ENCODE data around the gene ATG4C. TPM values are rescaled to one million over a fixed set of nuclear protein-coding genes. Genes with fewer than 3 reads are reported as not detected.

The ATG4C gene
- total and polyA plus RNA-seq, 2 donors: 11.5 to 13.1 TPM

DNA sequence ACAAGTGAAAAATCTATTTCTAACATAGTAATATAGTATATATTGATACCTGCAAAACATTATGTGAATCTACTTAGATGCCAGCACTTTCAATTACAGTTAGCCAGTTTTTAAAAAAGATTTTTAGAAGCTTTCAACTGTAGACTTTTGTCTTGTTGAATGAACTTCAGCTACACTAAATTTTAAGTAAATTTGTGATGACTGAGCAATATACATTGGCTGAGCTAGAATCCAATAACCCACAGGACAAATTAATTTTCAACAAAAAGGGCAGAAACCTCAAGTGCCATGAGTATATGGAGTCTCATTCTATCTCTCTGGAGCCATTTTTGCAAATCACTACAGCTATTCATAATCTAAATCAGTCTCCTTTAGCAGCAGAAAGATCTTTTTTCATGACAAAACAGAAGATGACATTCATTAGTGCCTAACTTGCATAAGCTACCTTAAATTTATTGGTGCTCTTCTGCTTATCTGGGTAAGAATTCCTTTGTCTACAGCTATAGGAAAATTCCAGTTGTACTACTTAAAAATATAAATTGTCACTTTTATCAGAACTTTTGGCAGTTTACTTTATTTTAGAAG is 100.3 kb downstream of the ATG4C start:
- Histone ChIP-seq H3K27me3 (ENCODE audit: control insufficient read depth in 2 of 2, insufficient read depth in 1 of 2, low read length in 1 of 2) (no peaks in the 10 kb centered on the region), H3K4me3 (ENCODE audit: low read length in 2 of 2) (no peak overlapping the region), H3K4me1 (ENCODE audit: control insufficient read depth in 2 of 2, insufficient read depth in 2 of 2, low read length in 2 of 2) (no peaks in the 10 kb centered on the region), H3K36me3 (ENCODE audit: control insufficient read depth in 2 of 2, insufficient read depth in 2 of 2, low read length in 1 of 2) (no peaks in the 10 kb centered on the region), H3K9me3 (ENCODE audit: control insufficient read depth in 2 of 2, insufficient read depth in 1 of 2, low read length in 1 of 2) (no peaks in the 10 kb centered on the region), H3K27ac (ENCODE audit: low read depth in 1 of 2, low read length in 1 of 2) (no peak overlapping the region)
- no peak for DNase-seq (ENCODE audit: low read depth in 6 of 9, low spot score in 9 of 9)

DNA sequence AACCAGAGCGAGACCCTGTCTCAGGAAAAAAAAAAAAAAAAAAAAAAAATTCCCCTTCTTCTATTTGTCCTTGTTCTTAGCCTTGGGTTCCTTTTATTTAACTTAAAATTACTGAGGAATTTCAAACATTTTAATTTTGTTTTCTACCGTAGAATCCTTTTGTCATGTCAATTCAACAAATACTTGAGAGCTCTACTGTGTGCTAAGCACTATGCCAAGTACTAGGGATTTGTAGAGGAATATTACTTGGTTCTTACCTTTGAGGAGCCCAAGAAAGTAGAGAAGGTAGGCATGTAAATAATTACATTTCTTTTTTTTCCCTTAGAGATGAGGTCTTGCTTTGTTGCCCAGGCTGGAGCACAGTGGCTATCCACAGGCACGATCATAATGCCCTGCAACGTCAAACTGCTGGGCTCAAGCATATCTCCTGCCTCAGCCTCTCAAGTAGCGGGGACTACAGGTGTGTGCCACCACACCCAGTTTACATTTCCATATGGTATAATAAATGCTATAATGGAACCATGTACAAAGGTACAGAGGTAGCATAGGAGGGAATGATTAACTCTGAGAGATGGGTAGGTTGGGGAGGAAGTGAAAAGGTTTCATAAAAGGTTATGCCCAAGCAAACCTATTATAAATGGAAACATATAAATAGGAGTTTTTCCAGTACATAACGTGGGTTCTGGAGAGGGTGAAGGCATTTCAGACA is 104.0 kb downstream of the ATG4C start:
- H3K27me3 ChIP-seq (ENCODE audit: control insufficient read depth in 2 of 2, insufficient read depth in 1 of 2, low read length in 1 of 2): no peaks in the 10 kb centered on the region
- DNase-seq (ENCODE audit: low read depth in 6 of 9, low spot score in 9 of 9): no peak
- H3K9me3 ChIP-seq (ENCODE audit: control insufficient read depth in 2 of 2, insufficient read depth in 1 of 2, low read length in 1 of 2): no peaks in the 10 kb centered on the region
- H3K4me1 ChIP-seq (ENCODE audit: control insufficient read depth in 2 of 2, insufficient read depth in 2 of 2, low read length in 2 of 2): no peaks in the 10 kb centered on the region
- WGBS: 92% methylated on average over 6 of the region's 6 CpGs
- H3K27ac ChIP-seq (ENCODE audit: low read depth in 1 of 2, low read length in 1 of 2): no peak overlapping the region
- no peak overlapping the region for H3K4me3 ChIP-seq (ENCODE audit: low read length in 2 of 2)
- no peaks in the 10 kb centered on the region for H3K36me3 ChIP-seq (ENCODE audit: control insufficient read depth in 2 of 2, insufficient read depth in 2 of 2, low read length in 1 of 2)

DNA sequence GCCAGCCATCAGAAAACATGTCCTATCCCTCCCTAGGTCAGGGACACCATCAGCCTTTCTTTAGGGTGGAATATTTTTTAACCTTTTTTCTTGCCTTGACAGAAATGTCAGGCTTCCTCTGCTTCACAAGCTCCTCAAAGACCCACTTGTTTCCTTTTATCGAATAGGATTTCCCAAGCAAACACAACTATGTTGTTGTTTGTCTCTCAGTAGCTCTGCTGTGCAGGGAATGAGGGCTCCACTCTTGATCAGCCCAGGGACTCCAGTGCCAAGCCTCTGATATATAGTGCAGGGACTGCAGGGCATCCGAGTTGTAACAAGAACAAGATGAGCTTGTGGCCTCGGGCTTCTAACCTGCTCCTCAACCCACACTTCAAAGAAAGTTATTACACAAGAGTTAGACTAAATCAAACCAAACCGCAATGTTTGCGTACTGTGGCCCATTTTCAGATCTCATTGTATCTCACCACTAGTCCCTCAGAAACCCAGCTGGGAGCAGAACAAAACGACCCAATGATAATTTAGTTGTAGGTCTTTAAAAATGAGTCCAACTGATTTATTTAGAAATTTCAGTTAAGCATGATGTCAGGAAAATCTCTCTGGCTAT is 108.1 kb downstream of the ATG4C start:
- H3K9me3 ChIP-seq (ENCODE audit: control insufficient read depth in 2 of 2, insufficient read depth in 1 of 2, low read length in 1 of 2): no peaks in the 10 kb centered on the region
- WGBS: 94% methylated on average over 6 of the region's 6 CpGs
- H3K36me3 ChIP-seq (ENCODE audit: control insufficient read depth in 2 of 2, insufficient read depth in 2 of 2, low read length in 1 of 2): no peaks in the 10 kb centered on the region
- no peak overlapping the region for H3K27ac ChIP-seq (ENCODE audit: low read depth in 1 of 2, low read length in 1 of 2)
- H3K4me1 ChIP-seq (ENCODE audit: control insufficient read depth in 2 of 2, insufficient read depth in 2 of 2, low read length in 2 of 2): no peaks in the 10 kb centered on the region
- no peak overlapping the region for H3K4me3 ChIP-seq (ENCODE audit: low read length in 2 of 2)
- DNase-seq (ENCODE audit: low read depth in 6 of 9, low spot score in 9 of 9): no peak
- no peaks in the 10 kb centered on the region for H3K27me3 ChIP-seq (ENCODE audit: control insufficient read depth in 2 of 2, insufficient read depth in 1 of 2, low read length in 1 of 2)

DNA sequence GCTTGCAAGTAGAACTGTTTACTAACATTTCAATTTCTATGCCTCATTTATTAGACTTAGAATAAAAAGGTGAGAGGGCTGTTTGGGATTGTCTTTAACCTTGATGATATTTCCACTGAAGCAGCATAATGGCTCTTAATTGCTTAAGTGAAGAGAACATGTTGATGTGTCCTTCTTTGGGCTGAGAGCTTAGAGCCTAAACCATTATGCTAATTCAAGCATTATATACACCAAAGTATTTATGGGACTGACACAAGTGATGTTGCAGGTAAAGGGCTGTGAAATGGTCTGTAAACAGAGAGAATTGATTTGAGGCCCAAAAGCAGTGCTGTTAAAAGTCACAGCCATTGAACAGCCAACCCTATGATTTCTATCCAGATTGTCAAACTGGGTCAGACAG is 113.9 kb downstream of the ATG4C start:
- DNase-seq (ENCODE audit: low read depth in 6 of 9, low spot score in 9 of 9): no peak

DNA sequence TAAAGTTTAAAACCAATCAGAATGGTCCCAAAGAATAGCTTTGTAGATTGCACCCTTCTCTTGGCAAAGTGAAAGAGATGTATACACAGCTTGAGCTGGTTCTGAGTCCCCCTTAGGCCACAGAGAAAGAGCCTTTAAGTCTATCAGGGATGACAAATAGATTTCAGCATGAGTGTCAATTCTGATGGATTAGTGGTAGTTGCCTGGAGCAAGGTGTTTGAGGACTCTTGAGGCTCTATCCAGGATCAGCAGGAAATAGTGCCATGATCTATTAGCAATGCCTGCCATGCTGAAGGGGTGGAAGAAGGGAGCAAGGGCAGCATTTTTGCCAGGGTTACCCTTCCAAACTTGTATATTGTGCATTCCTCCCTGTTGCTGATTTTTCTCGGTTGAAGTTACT is 116.6 kb downstream of the ATG4C start:
- no peaks in the 10 kb centered on the region for H3K9me3 ChIP-seq (ENCODE audit: control insufficient read depth in 2 of 2, insufficient read depth in 1 of 2, low read length in 1 of 2)
- 100% methylated on average over 1 of the region's 1 CpG for WGBS
- H3K27me3 ChIP-seq (ENCODE audit: control insufficient read depth in 2 of 2, insufficient read depth in 1 of 2, low read length in 1 of 2): no peaks in the 10 kb centered on the region
- no peaks in the 10 kb centered on the region for H3K4me1 ChIP-seq (ENCODE audit: control insufficient read depth in 2 of 2, insufficient read depth in 2 of 2, low read length in 2 of 2)
- H3K27ac ChIP-seq (ENCODE audit: low read depth in 1 of 2, low read length in 1 of 2): no peak overlapping the region
- H3K36me3 ChIP-seq (ENCODE audit: control insufficient read depth in 2 of 2, insufficient read depth in 2 of 2, low read length in 1 of 2): no peaks in the 10 kb centered on the region
- DNase-seq (ENCODE audit: low read depth in 6 of 9, low spot score in 9 of 9): no peak
- H3K4me3 ChIP-seq (ENCODE audit: low read length in 2 of 2): no peak overlapping the region

More for the DNA sequence above, 113.9 kb downstream of the ATG4C start:
- H3K27me3 ChIP-seq (ENCODE audit: control insufficient read depth in 2 of 2, insufficient read depth in 1 of 2, low read length in 1 of 2): no peaks in the 10 kb centered on the region
- no peak overlapping the region for H3K27ac ChIP-seq (ENCODE audit: low read depth in 1 of 2, low read length in 1 of 2)
- no peak overlapping the region for H3K4me3 ChIP-seq (ENCODE audit: low read length in 2 of 2)
- H3K9me3 ChIP-seq (ENCODE audit: control insufficient read depth in 2 of 2, insufficient read depth in 1 of 2, low read length in 1 of 2): no peaks in the 10 kb centered on the region
- H3K36me3 ChIP-seq (ENCODE audit: control insufficient read depth in 2 of 2, insufficient read depth in 2 of 2, low read length in 1 of 2): no peaks in the 10 kb centered on the region
- no peaks in the 10 kb centered on the region for H3K4me1 ChIP-seq (ENCODE audit: control insufficient read depth in 2 of 2, insufficient read depth in 2 of 2, low read length in 2 of 2)

DNA sequence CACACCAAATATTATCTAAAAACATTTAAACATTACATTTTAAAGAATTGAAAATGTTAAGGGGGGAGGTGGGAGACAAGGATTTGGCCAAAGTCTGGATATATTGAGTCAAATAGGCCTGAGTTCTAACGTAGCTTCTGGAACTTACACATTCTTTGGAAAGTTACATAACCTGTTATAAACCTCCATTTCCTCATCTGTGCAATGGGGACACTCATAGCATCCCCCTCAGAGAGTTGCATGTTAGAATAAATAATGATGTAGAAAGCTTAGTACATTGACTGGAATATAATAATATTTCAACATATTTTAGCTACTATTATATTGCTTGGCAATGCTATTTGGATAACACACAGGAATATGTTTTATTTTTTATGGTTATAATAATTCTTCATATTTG is 117.7 kb downstream of the ATG4C start:
- WGBS: 93% methylated on average over 1 of the region's 1 CpG

DNA sequence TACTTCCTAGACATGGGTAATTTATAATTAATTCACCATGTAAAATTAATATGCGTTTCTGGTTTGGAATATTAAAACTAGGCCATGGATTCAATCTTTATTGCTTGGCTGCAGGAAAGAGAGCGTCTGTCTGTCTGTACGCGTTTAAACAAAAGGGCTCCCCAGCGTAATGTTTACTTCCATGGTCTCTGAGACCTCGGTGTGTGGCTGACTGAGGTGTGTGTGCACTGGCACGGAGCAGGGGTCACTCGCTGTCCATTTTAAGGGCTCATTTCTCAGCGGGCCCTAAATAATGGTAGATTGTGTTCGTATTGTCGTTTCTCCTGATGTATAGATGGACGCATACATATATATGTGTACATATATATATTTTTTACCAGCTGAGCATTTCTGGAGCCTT is 119.6 kb downstream of the ATG4C start:
- no peak for DNase-seq (ENCODE audit: low read depth in 6 of 9, low spot score in 9 of 9)
- 90% methylated on average over 12 of the region's 12 CpGs for WGBS
- no peaks in the 10 kb centered on the region for H3K9me3 ChIP-seq (ENCODE audit: control insufficient read depth in 2 of 2, insufficient read depth in 1 of 2, low read length in 1 of 2)
- no peaks in the 10 kb centered on the region for H3K4me1 ChIP-seq (ENCODE audit: control insufficient read depth in 2 of 2, insufficient read depth in 2 of 2, low read length in 2 of 2)
- no peak overlapping the region for H3K27ac ChIP-seq (ENCODE audit: low read depth in 1 of 2, low read length in 1 of 2)
- H3K36me3 ChIP-seq (ENCODE audit: control insufficient read depth in 2 of 2, insufficient read depth in 2 of 2, low read length in 1 of 2): no peaks in the 10 kb centered on the region
- H3K27me3 ChIP-seq (ENCODE audit: control insufficient read depth in 2 of 2, insufficient read depth in 1 of 2, low read length in 1 of 2): no peaks in the 10 kb centered on the region
- no peak overlapping the region for H3K4me3 ChIP-seq (ENCODE audit: low read length in 2 of 2)

More for the DNA sequence above, 117.7 kb downstream of the ATG4C start:
- no peaks in the 10 kb centered on the region for H3K36me3 ChIP-seq (ENCODE audit: control insufficient read depth in 2 of 2, insufficient read depth in 2 of 2, low read length in 1 of 2)
- no peak for DNase-seq (ENCODE audit: low read depth in 6 of 9, low spot score in 9 of 9)
- H3K4me1 ChIP-seq (ENCODE audit: control insufficient read depth in 2 of 2, insufficient read depth in 2 of 2, low read length in 2 of 2): no peaks in the 10 kb centered on the region
- H3K27me3 ChIP-seq (ENCODE audit: control insufficient read depth in 2 of 2, insufficient read depth in 1 of 2, low read length in 1 of 2): no peaks in the 10 kb centered on the region
- no peak overlapping the region for H3K4me3 ChIP-seq (ENCODE audit: low read length in 2 of 2)
- no peak overlapping the region for H3K27ac ChIP-seq (ENCODE audit: low read depth in 1 of 2, low read length in 1 of 2)
- H3K9me3 ChIP-seq (ENCODE audit: control insufficient read depth in 2 of 2, insufficient read depth in 1 of 2, low read length in 1 of 2): no peaks in the 10 kb centered on the region

DNA sequence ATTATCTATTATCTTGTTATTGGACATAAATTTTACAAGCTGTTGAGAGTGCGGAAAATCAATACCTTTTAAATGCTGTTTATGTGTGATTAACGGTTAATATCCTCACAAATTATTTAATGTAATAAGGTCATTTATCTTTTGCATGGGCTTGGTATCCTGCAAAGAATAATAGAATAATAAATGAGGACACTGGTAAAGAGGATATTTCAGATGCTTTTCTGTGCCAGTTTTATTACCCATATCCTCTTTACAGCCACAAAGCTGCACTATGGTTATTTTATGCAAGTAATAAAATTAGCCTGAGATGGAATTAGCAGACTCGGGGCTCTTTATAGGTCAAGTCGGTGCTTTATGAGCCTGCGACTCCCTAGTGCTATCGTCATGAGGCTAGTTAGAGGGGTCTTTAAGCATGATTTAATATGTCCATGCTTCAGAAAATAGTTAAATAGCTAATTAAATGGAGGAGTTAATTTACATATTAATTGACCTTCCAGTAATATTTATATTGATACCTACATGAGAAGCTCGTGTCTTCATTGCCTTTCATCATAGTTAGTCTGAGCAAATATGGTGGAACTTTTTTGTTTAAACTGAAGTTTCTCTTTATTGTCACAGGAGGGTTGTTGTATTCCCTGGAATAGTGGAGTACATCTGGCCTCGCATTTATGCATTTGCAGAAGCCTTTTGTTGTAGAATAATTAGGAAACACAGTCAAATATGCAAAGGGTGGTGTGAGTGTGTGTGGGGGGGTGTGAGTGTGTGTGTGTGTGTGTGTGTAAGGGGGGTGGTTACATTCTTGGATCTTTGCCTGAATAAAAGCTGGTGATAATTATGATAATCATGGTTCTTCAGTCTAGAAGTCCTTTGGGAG is 120.3 kb downstream of the ATG4C start:
- no peak for DNase-seq (ENCODE audit: low read depth in 6 of 9, low spot score in 9 of 9)
- H3K4me1 ChIP-seq (ENCODE audit: control insufficient read depth in 2 of 2, insufficient read depth in 2 of 2, low read length in 2 of 2): no peaks in the 10 kb centered on the region
- WGBS: 96% methylated on average over 8 of the region's 8 CpGs
- no peaks in the 10 kb centered on the region for H3K9me3 ChIP-seq (ENCODE audit: control insufficient read depth in 2 of 2, insufficient read depth in 1 of 2, low read length in 1 of 2)
- H3K27me3 ChIP-seq (ENCODE audit: control insufficient read depth in 2 of 2, insufficient read depth in 1 of 2, low read length in 1 of 2): no peaks in the 10 kb centered on the region
- H3K27ac ChIP-seq (ENCODE audit: low read depth in 1 of 2, low read length in 1 of 2): no peak overlapping the region
- no peaks in the 10 kb centered on the region for H3K36me3 ChIP-seq (ENCODE audit: control insufficient read depth in 2 of 2, insufficient read depth in 2 of 2, low read length in 1 of 2)
- H3K4me3 ChIP-seq (ENCODE audit: low read length in 2 of 2): no peak overlapping the region

DNA sequence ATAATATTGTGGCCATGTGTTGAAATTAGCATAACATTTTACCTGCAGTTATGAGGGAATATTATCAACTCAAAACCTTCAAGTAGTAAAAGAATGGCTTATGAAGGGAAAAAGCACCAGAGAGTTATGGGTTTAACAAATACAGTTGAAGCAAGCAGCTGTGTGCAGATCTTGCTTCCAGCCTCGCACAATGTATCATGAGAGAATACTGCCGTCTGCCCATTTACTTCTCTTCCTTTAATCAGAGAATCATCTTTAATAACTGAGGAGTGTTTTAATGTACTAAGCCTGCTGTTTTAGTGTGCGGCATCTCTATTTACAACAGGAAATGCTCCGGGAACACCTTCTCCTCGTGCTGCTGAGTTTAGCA is 120.9 kb downstream of the ATG4C start:
- WGBS: 89% methylated on average over 5 of the region's 5 CpGs
- H3K36me3 ChIP-seq (ENCODE audit: control insufficient read depth in 2 of 2, insufficient read depth in 2 of 2, low read length in 1 of 2): no peaks in the 10 kb centered on the region
- no peaks in the 10 kb centered on the region for H3K27me3 ChIP-seq (ENCODE audit: control insufficient read depth in 2 of 2, insufficient read depth in 1 of 2, low read length in 1 of 2)
- no peak overlapping the region for H3K4me3 ChIP-seq (ENCODE audit: low read length in 2 of 2)
- no peak for DNase-seq (ENCODE audit: low read depth in 6 of 9, low spot score in 9 of 9)
- H3K27ac ChIP-seq (ENCODE audit: low read depth in 1 of 2, low read length in 1 of 2): no peak overlapping the region
- H3K9me3 ChIP-seq (ENCODE audit: control insufficient read depth in 2 of 2, insufficient read depth in 1 of 2, low read length in 1 of 2): no peaks in the 10 kb centered on the region
- H3K4me1 ChIP-seq (ENCODE audit: control insufficient read depth in 2 of 2, insufficient read depth in 2 of 2, low read length in 2 of 2): no peaks in the 10 kb centered on the region
